ENCODE data around the gene JARID2.

- no peak for TF ChIP-seq CTCF (IDR thresholded peaks at IDR 0.05; ENCODE audit: insufficient read depth, low read length, poor library complexity, severe bottlenecking)
- no peak for TF ChIP-seq EZH2phosphoT487 (conservative IDR thresholded peaks at IDR 0.05; ENCODE audit: low read length)
Measured at GRCh38 chr6:15293674-15294073, 47.8 kb downstream of the JARID2 start.

All from SU-DHL-6 (cell line).